Esophagus squamous epithelium (tissue), 4 donors: ENCODE results near the gene ZNF883.

Source experiments
- POLR2A ChIP-seq, 4 donors: fragments of 450-650 bp; IDR thresholded peaks; one replicate each; pipeline ENCODE4 v1.6.1; 2017; ENCODE audit warnings: antibody characterized with exemption in 4 of 4, mild to moderate bottlenecking in 4 of 4, moderate library complexity in 3 of 4
- TF ChIP-seq, protein P1 (sequence below), 6 experiments: fragments of 450-650 bp in 4 of 6; fragments of 200-600 bp in 2 of 6; sonication (generic) in 2 of 6; IDR thresholded peaks; one replicate each; pipeline ENCODE4 v1.5.1; 2016 to 2019; ENCODE audit warnings: antibody characterized with exemption in 6 of 6, mild to moderate bottlenecking in 4 of 6, moderate library complexity in 4 of 6

- TF ChIP-seq, protein P1, sequence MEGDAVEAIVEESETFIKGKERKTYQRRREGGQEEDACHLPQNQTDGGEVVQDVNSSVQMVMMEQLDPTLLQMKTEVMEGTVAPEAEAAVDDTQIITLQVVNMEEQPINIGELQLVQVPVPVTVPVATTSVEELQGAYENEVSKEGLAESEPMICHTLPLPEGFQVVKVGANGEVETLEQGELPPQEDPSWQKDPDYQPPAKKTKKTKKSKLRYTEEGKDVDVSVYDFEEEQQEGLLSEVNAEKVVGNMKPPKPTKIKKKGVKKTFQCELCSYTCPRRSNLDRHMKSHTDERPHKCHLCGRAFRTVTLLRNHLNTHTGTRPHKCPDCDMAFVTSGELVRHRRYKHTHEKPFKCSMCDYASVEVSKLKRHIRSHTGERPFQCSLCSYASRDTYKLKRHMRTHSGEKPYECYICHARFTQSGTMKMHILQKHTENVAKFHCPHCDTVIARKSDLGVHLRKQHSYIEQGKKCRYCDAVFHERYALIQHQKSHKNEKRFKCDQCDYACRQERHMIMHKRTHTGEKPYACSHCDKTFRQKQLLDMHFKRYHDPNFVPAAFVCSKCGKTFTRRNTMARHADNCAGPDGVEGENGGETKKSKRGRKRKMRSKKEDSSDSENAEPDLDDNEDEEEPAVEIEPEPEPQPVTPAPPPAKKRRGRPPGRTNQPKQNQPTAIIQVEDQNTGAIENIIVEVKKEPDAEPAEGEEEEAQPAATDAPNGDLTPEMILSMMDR (IDR thresholded peaks at IDR 0.05): no peak
- no peak for TF ChIP-seq POLR2A (IDR thresholded peaks at IDR 0.05)
Observed at GRCh38 chr9:113011911-113012381, at the start of gene ZNF883.
